Naive thymus-derived CD4-positive, alpha-beta T cell (primary cell): ENCODE measurements around the gene SPATA6. TPM values are rescaled to one million over a fixed set of nuclear protein-coding genes. Genes with fewer than 3 reads are reported as not detected.
A peak's percentile ranks its signal among the peaks of the same experiment; 100 is the strongest.

Experiments
- ATAC-seq: fragments of 150-1000 bp; cut with Tn5 transposase; 2 replicates; pipeline ENCODE4 v1.10.0; 2021; ENCODE audit warnings: mild to moderate bottlenecking, moderate library complexity
- CTCF ChIA-PET: fragments of 350-600 bp; sonication (Branson Sonifier 250); formaldehyde crosslinking; loops from one replicate; lab custom pipeline; 2021; ENCODE audit warnings: antibody characterized with exemption; lab: Charles Lee
- POLR2A ChIA-PET: fragments of 350-600 bp; sonication (Branson Sonifier 250); formaldehyde crosslinking; loops from one replicate; lab custom pipeline; 2021; ENCODE audit warnings: antibody characterized with exemption, inconsistent platforms; lab: Charles Lee
- DNase-seq, 9 donors: peaks; one replicate each; pipeline versions ENCODE4 v3.0.0 to v3.0.0-alpha.2; 2020 to 2022; ENCODE audit warnings: mixed read lengths in 1 of 9
- H3K27ac ChIP-seq: one replicate; pipeline ENCODE4 v1.7.0; 2013; ENCODE audit warnings: mild to moderate bottlenecking, low read depth, low read length, moderate library complexity
- H3K27me3 ChIP-seq, 2 donors: one replicate each; pipeline ENCODE4 v1.7.0; 2013; ENCODE audit warnings: low read length in 2 of 2, mild to moderate bottlenecking in 2 of 2, moderate library complexity in 2 of 2; ENCODE audit not compliant: control insufficient read depth in 2 of 2, insufficient read depth in 2 of 2
- H3K36me3 ChIP-seq, 3 experiments: 1 replicate in 2 of 3; 2 replicates in 1 of 3; pipeline ENCODE4 v1.7.0; 2013; ENCODE audit warnings: low read length in 3 of 3, mild to moderate bottlenecking in 3 of 3, moderate library complexity in 1 of 3; ENCODE audit not compliant: insufficient read depth in 3 of 3, control insufficient read depth in 2 of 3
- H3K4me1 ChIP-seq, 2 donors: one replicate each; pipeline ENCODE4 v1.7.0; 2013; ENCODE audit warnings: low read length in 2 of 2, mild to moderate bottlenecking in 2 of 2, moderate library complexity in 1 of 2; ENCODE audit not compliant: control insufficient read depth in 2 of 2, insufficient read depth in 2 of 2
- H3K4me3 ChIP-seq: 2 replicates; pipeline ENCODE4 v1.7.0; 2013; ENCODE audit warnings: mild to moderate bottlenecking, low read length
- H3K9me3 ChIP-seq, 3 experiments: 1 replicate in 2 of 3; 2 replicates in 1 of 3; pipeline ENCODE4 v1.7.0; 2013; ENCODE audit warnings: low read length in 3 of 3; ENCODE audit not compliant: control insufficient read depth in 2 of 3
- H3K27ac Mint-ChIP-seq, 9 donors: one replicate each; pipeline ENCODE4 v1.8.0; 2020 to 2022; ENCODE audit warnings: mixed read lengths in 9 of 9, mild to moderate bottlenecking in 8 of 9, moderate library complexity in 5 of 9, inconsistent platforms in 2 of 9
- H3K27me3 Mint-ChIP-seq, 5 donors: one replicate each; pipeline ENCODE4 v1.8.0; 2021 to 2022; ENCODE audit warnings: mixed read lengths in 5 of 5, mild to moderate bottlenecking in 1 of 5
- H3K36me3 Mint-ChIP-seq, 5 donors: one replicate each; pipeline ENCODE4 v1.8.0; 2020 to 2022; ENCODE audit warnings: mixed read lengths in 5 of 5, mild to moderate bottlenecking in 3 of 5, inconsistent platforms in 1 of 5
- H3K4me1 Mint-ChIP-seq, 7 donors: one replicate each; pipeline ENCODE4 v1.8.0; 2020 to 2022; ENCODE audit warnings: mixed read lengths in 7 of 7, mild to moderate bottlenecking in 3 of 7, inconsistent platforms in 1 of 7
- H3K4me3 Mint-ChIP-seq, 10 donors: one replicate each; pipeline ENCODE4 v1.8.0; 2020 to 2022; ENCODE audit warnings: mild to moderate bottlenecking in 10 of 10, mixed read lengths in 10 of 10, moderate library complexity in 6 of 10, inconsistent platforms in 2 of 10
- H3K9me3 Mint-ChIP-seq, 11 donors: one replicate each; pipeline ENCODE4 v1.8.0; 2020 to 2022; ENCODE audit warnings: mixed read lengths in 11 of 11, mild to moderate bottlenecking in 4 of 11, inconsistent platforms in 1 of 11, moderate library complexity in 1 of 11
- intact Hi-C, 2 donors: fragments of 100-400 bp; cut with micrococcal nuclease; formaldehyde crosslinking; loops; one replicate each; pipeline ENCODE4 v1.15.1; 2023
- polyA plus RNA-seq, 2 donors: library from polyadenylated mRNA; unstranded; fragments of 300-500 nt; fragmentation: Illumina TruSeq; gene quantifications; one replicate each; pipeline ENCODE4 v1.2.3, GENCODE V29; 2021
- total RNA-seq, 6 experiments: library from RNA in 5 of 6; stranded (reverse) in 5 of 6; gene quantifications; 1 replicate in 5 of 6; 2 replicates in 1 of 6; pipeline ENCODE4 v1.2.3 and lab custom pipeline; 2021 to 2026

SPATA6 gene
- total and polyA plus RNA-seq, 7 experiments from 2014 or later: 1.0 to 11.2 (median 3.0) TPM

GRCh38 chr1:48498096-48498791, 26.2 kb upstream of the SPATA6 start:
- no peaks in the 10 kb centered on the region for H3K36me3 Mint-ChIP-seq
- no peak overlapping the region for H3K4me3 ChIP-seq
- H3K4me1 Mint-ChIP-seq: peaks cover 5 to 11% (median 7%) of the 10 kb centered on the region in 7 donors
- ATAC-seq (peak; percentile 87), DNase-seq (peak; percentile 15 to 70 (median 55))
- ChIA-PET POLR2A (no interaction called here), CTCF (interaction anchor here (0.6 to 2.2 kb wide), 5 partner anchors 8 to 389 kb away, joined by 3 to 6 read pairs (median 3); no protein-coding TSS in a partner anchor)
- peak overlapping the region in 1 of 9 donors; percentile 28 for H3K27ac Mint-ChIP-seq
- intact Hi-C loops: loop anchor here (2.0 to 10.0 kb wide), 5 partner anchors 25 to 406 kb away; partner anchors contain the start of gene SPATA6 (in 1 of the 2)
- no peak overlapping the region for H3K27ac ChIP-seq
- H3K9me3 Mint-ChIP-seq: no peaks in the 10 kb centered on the region
- no peaks in the 10 kb centered on the region for H3K9me3 ChIP-seq
- peaks cover 0 to 5% (median 1%) of the 10 kb centered on the region in 5 donors for H3K27me3 Mint-ChIP-seq
- H3K4me3 Mint-ChIP-seq: peak overlapping the region in 6 of 10 donors; percentile 25 to 63 (median 52)
- H3K4me1 ChIP-seq: peaks cover 0 to 4% of the 10 kb centered on the region in 2 donors
- no peaks in the 10 kb centered on the region for H3K27me3 ChIP-seq
- no peaks in the 10 kb centered on the region for H3K36me3 ChIP-seq

GRCh38 chr1:48495911-48496310, 23.9 kb upstream of the SPATA6 start:
- H3K27ac Mint-ChIP-seq: no peak overlapping the region
- H3K27me3 Mint-ChIP-seq: peaks cover 0 to 12% (median 1%) of the 10 kb centered on the region in 5 donors
- H3K4me1 Mint-ChIP-seq: peaks cover 5 to 11% (median 7%) of the 10 kb centered on the region in 7 donors
- DNase-seq (no peak), ATAC-seq (no peak)
- Histone ChIP-seq H3K9me3 (no peaks in the 10 kb centered on the region), H3K36me3 (no peaks in the 10 kb centered on the region), H3K4me1 (peaks cover 0 to 4% of the 10 kb centered on the region in 2 donors), H3K27ac (no peak overlapping the region), H3K4me3 (no peak overlapping the region), H3K27me3 (no peaks in the 10 kb centered on the region)
- no peaks in the 10 kb centered on the region for H3K9me3 Mint-ChIP-seq
- intact Hi-C loops: loop anchor here in 1 of 2 donors (5.0 to 10.0 kb wide), 3 partner anchors 141 to 404 kb away; no protein-coding TSS in a partner anchor
- H3K4me3 Mint-ChIP-seq: no peak overlapping the region
- ChIA-PET CTCF (interaction anchor here (0.7 kb wide), 1 partner anchor 336 kb away, joined by 5 read pairs; no protein-coding TSS in a partner anchor), POLR2A (no interaction called here)
- no peaks in the 10 kb centered on the region for H3K36me3 Mint-ChIP-seq

GRCh38 chr1:48495166-48495565, 23.2 kb upstream of the SPATA6 start:
- Mint-ChIP-seq H3K27me3 (peaks cover 0 to 12% (median 1%) of the 10 kb centered on the region in 5 donors), H3K4me1 (peaks cover 5 to 11% (median 7%) of the 10 kb centered on the region in 7 donors), H3K9me3 (no peaks in the 10 kb centered on the region), H3K27ac (no peak overlapping the region), H3K36me3 (no peaks in the 10 kb centered on the region), H3K4me3 (no peak overlapping the region)
- Histone ChIP-seq H3K4me3 (no peak overlapping the region), H3K27ac (no peak overlapping the region), H3K27me3 (no peaks in the 10 kb centered on the region), H3K9me3 (no peaks in the 10 kb centered on the region), H3K4me1 (peaks cover 0 to 4% of the 10 kb centered on the region in 2 donors), H3K36me3 (no peaks in the 10 kb centered on the region)
- intact Hi-C loops: loop anchor here in 1 of 2 donors (5.0 to 10.0 kb wide), 3 partner anchors 140 to 403 kb away; no protein-coding TSS in a partner anchor
- ATAC-seq (no peak), DNase-seq (no peak)
- POLR2A ChIA-PET: no interaction called here
- CTCF ChIA-PET: no interaction called here

- Histone ChIP-seq H3K4me3 (no peak overlapping the region), H3K27me3 (no peaks in the 10 kb centered on the region), H3K9me3 (no peaks in the 10 kb centered on the region), H3K4me1 (peaks cover 0 to 4% of the 10 kb centered on the region in 2 donors), H3K36me3 (no peaks in the 10 kb centered on the region), H3K27ac (no peak overlapping the region)
- peak overlapping the region in 1 of 10 donors; percentile 60 for H3K4me3 Mint-ChIP-seq
- peaks cover 5 to 11% (median 7%) of the 10 kb centered on the region in 7 donors for H3K4me1 Mint-ChIP-seq
- intact Hi-C loops: loop anchor here in 1 of 2 donors (10.0 kb wide), 2 partner anchors 139 to 259 kb away; no protein-coding TSS in a partner anchor
- no peaks in the 10 kb centered on the region for H3K36me3 Mint-ChIP-seq
- no peak overlapping the region for H3K27ac Mint-ChIP-seq
- ChIA-PET CTCF (interaction anchor here (0.5 kb wide), 1 partner anchor 156 kb away, joined by 3 read pairs; no protein-coding TSS in a partner anchor), POLR2A (no interaction called here)
- H3K27me3 Mint-ChIP-seq: peaks cover 0 to 12% (median 1%) of the 10 kb centered on the region in 5 donors
- DNase-seq: no peak
- H3K9me3 Mint-ChIP-seq: no peaks in the 10 kb centered on the region
- ATAC-seq: no peak
These were observed 22.2 kb upstream of the SPATA6 start for GRCh38 chr1:48493970-48494769.

DNA sequence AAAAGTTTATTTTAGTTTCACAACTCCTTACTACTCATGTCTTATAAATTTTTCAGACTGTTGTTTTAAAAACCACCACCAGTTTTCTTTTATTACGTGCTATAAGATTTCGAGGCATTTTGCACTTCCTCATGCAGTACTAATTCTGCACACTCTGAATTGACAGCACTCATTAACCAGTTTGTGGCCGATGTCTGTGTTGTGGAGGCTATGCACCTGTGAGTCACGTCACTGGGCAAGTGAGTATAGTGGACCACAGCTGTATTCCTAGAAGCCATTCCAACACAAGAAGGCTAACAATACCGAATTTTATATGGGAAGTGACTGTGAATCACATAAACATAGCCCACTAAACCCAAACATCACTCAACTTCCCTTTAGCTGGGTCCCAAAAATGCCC, 21.0 kb upstream of the SPATA6 start:
- H3K27ac ChIP-seq: no peak overlapping the region
- ATAC-seq (no peak), DNase-seq (no peak)
- H3K4me1 ChIP-seq: no peaks in the 10 kb centered on the region
- CTCF ChIA-PET: no interaction called here
- POLR2A ChIA-PET: no interaction called here
- intact Hi-C loops: loop anchor here in 1 of 2 donors (10.0 kb wide), 2 partner anchors 138 to 258 kb away; no protein-coding TSS in a partner anchor
- H3K4me3 ChIP-seq: no peak overlapping the region
- H3K27ac Mint-ChIP-seq: no peak overlapping the region
- H3K36me3 Mint-ChIP-seq: no peaks in the 10 kb centered on the region
- peaks cover 0 to 18% (median 0%) of the 10 kb centered on the region in 5 donors for H3K27me3 Mint-ChIP-seq
- no peaks in the 10 kb centered on the region for H3K27me3 ChIP-seq
- H3K4me3 Mint-ChIP-seq: no peak overlapping the region
- no peaks in the 10 kb centered on the region for H3K36me3 ChIP-seq
- H3K9me3 Mint-ChIP-seq: no peaks in the 10 kb centered on the region
- H3K9me3 ChIP-seq: no peaks in the 10 kb centered on the region
- H3K4me1 Mint-ChIP-seq: peaks cover 0 to 1% (median under 1%) of the 10 kb centered on the region in 7 donors

- ATAC-seq (no peak), DNase-seq (no peak)
- H3K4me1 ChIP-seq: no peaks in the 10 kb centered on the region
- no peak overlapping the region for H3K27ac ChIP-seq
- Mint-ChIP-seq H3K4me1 (no peaks in the 10 kb centered on the region), H3K36me3 (no peaks in the 10 kb centered on the region), H3K27me3 (peaks cover 0 to 18% (median 0%) of the 10 kb centered on the region in 5 donors), H3K4me3 (no peak overlapping the region), H3K27ac (no peak overlapping the region), H3K9me3 (no peaks in the 10 kb centered on the region)
- H3K36me3 ChIP-seq: no peaks in the 10 kb centered on the region
- intact Hi-C loops: loop anchor here in 1 of 2 donors (10.0 kb wide), 2 partner anchors 138 to 258 kb away; no protein-coding TSS in a partner anchor
- H3K4me3 ChIP-seq: no peak overlapping the region
- ChIA-PET POLR2A (no interaction called here), CTCF (no interaction called here)
- H3K9me3 ChIP-seq: no peaks in the 10 kb centered on the region
- H3K27me3 ChIP-seq: no peaks in the 10 kb centered on the region
These were observed 20.4 kb upstream of the SPATA6 start for GRCh38 chr1:48492392-48492791.
